B cell (primary cell): ENCODE measurements around the gene CATSPER3. TPM values are rescaled to one million over a fixed set of nuclear protein-coding genes. Genes with fewer than 3 reads are reported as not detected.

ENCODE experiments used
- ATAC-seq: fragments of 200-7000 bp; cut with Tn5 transposase; one replicate; pipeline ENCODE4 v1.10.0; 2021; ENCODE audit warnings: low read depth, mild to moderate bottlenecking, moderate number of reproducible peaks, moderate library complexity
- CTCF ChIA-PET: fragments of 350-600 bp; sonication (Branson Sonifier 250); formaldehyde crosslinking; loops from one replicate; lab custom pipeline; 2021; ENCODE audit warnings: antibody characterized with exemption, inconsistent platforms; lab: Charles Lee
- POLR2A ChIA-PET: fragments of 350-600 bp; sonication (Branson Sonifier 250); formaldehyde crosslinking; loops from one replicate; lab custom pipeline; 2021; ENCODE audit warnings: antibody characterized with exemption; lab: Charles Lee
- DNase-seq: peaks from one replicate; pipeline ENCODE4 v3.0.0; 2013
- H2AFZ ChIP-seq: 2 replicates; pipeline ENCODE4 v1.6.1; 2012; ENCODE audit warnings: mild to moderate bottlenecking, low read depth, low read length; ENCODE audit not compliant: insufficient read depth, poor library complexity, severe bottlenecking
- H3K27ac ChIP-seq, 2 donors: 1 replicate in 1 of 2; 2 replicates in 1 of 2; pipeline ENCODE4 v1.5.1; 2012 to 2013; ENCODE audit warnings: low read length in 2 of 2, mild to moderate bottlenecking in 2 of 2, moderate library complexity in 1 of 2
- H3K27me3 ChIP-seq, 4 experiments: fragments of 200-600 bp in 1 of 4; sonication (generic) in 1 of 4; replicated peaks in 1 of 4; 1 replicate in 2 of 4; 2 replicates in 2 of 4; pipeline versions ENCODE4 v1.6.1 to v1.7.0; 2013 to 2016; ENCODE audit warnings: low read length in 3 of 4, mild to moderate bottlenecking in 2 of 4, mixed read lengths in 1 of 4, moderate library complexity in 1 of 4; ENCODE audit not compliant: insufficient read depth in 4 of 4, control insufficient read depth in 3 of 4; ENCODE audit errors: control extremely low read depth in 1 of 4
- H3K36me3 ChIP-seq, 2 experiments: replicated peaks in 1 of 2; 1 replicate in 1 of 2; 2 replicates in 1 of 2; pipeline versions ENCODE4 v1.6.1 to v1.7.1; 2013; ENCODE audit warnings: low read length in 1 of 2; ENCODE audit not compliant: insufficient read depth in 2 of 2, control insufficient read depth in 1 of 2; ENCODE audit errors: control extremely low read depth in 1 of 2, extremely low read depth in 1 of 2
- H3K4me1 ChIP-seq, 2 donors: fragments of 200-600 bp in 1 of 2; sonication (generic) in 1 of 2; 1 replicate in 1 of 2; 2 replicates in 1 of 2; pipeline versions ENCODE4 v1.5.1 to v1.6.1; 2013 to 2017; ENCODE audit warnings: low read length in 2 of 2; ENCODE audit not compliant: control insufficient read depth in 2 of 2, insufficient read depth in 2 of 2
- H3K4me2 ChIP-seq: replicated peaks from 2 replicates; pipeline ENCODE3; 2012; ENCODE audit warnings: mild to moderate bottlenecking, low read depth, low read length; ENCODE audit not compliant: poor library complexity, severe bottlenecking
- H3K4me3 ChIP-seq, 5 experiments: fragments of 200-600 bp in 1 of 5; sonication (generic) in 1 of 5; 1 replicate in 3 of 5; 2 replicates in 2 of 5; pipeline versions ENCODE4 v1.5.1 to v1.7.0; 2011 to 2016; ENCODE audit warnings: low read length in 4 of 5, mild to moderate bottlenecking in 4 of 5, low read depth in 2 of 5, control low read depth in 1 of 5, moderate library complexity in 1 of 5; ENCODE audit not compliant: insufficient read depth in 1 of 5; ENCODE audit errors: control extremely low read depth in 1 of 5, extremely low read depth in 1 of 5
- H3K79me2 ChIP-seq: fragments of 200-600 bp; sonication (generic); one replicate; pipeline ENCODE4 v1.6.0; 2016; ENCODE audit warnings: low read length; ENCODE audit not compliant: control insufficient read depth, insufficient read depth
- H3K9ac ChIP-seq: fragments of 200-600 bp; sonication (generic); 2 replicates; pipeline ENCODE4 v1.6.1; 2017; ENCODE audit warnings: mild to moderate bottlenecking, low read length, moderate library complexity
- H3K9me3 ChIP-seq, 3 donors: one replicate each; pipeline versions ENCODE4 v1.6.1 to v1.7.1; 2013; ENCODE audit warnings: low read length in 2 of 3; ENCODE audit not compliant: control insufficient read depth in 2 of 3, insufficient read depth in 1 of 3; ENCODE audit errors: control extremely low read depth in 1 of 3
- H4K20me1 ChIP-seq: 2 replicates; pipeline ENCODE4 v1.6.0; 2012; ENCODE audit warnings: mild to moderate bottlenecking, low read length; ENCODE audit not compliant: insufficient read depth, control insufficient read depth, poor library complexity, severe bottlenecking
- H3K27ac Mint-ChIP-seq: one replicate; pipeline ENCODE4 v1.8.0; 2021; ENCODE audit warnings: mixed read lengths
- H3K27me3 Mint-ChIP-seq: one replicate; pipeline ENCODE4 v1.8.0; 2021; ENCODE audit warnings: mixed read lengths
- H3K4me1 Mint-ChIP-seq: one replicate; pipeline ENCODE4 v1.8.0; 2021; ENCODE audit warnings: mixed read lengths
- H3K4me3 Mint-ChIP-seq: one replicate; pipeline ENCODE4 v1.8.0; 2021; ENCODE audit warnings: mixed read lengths
- H3K9me3 Mint-ChIP-seq: one replicate; pipeline ENCODE4 v1.8.0; 2022; ENCODE audit warnings: mixed read lengths; ENCODE audit not compliant: insufficient read depth
- CTCF ChIP-seq: fragments of 200-600 bp; IDR thresholded peaks from one replicate; pipeline ENCODE4 v1.8.0; 2022; ENCODE audit warnings: antibody characterized with exemption, mild to moderate bottlenecking
- EZH2 ChIP-seq: IDR thresholded peaks from 2 replicates; pipeline ENCODE4 v1.6.1; 2012; ENCODE audit warnings: borderline replicate concordance, low read depth, mild to moderate bottlenecking, moderate library complexity, low read length; ENCODE audit not compliant: insufficient read depth, poor library complexity, severe bottlenecking
- WGBS: methylation state at CpG from one replicate; pipeline ENCODE4 v1.1.5; 2013; ENCODE audit warnings: missing lambda C conversion rate; ENCODE audit not compliant: insufficient coverage; 5-methylcytosine and 5-hydroxymethylcytosine counted together
- intact Hi-C: fragments of 100-400 bp; cut with micrococcal nuclease; formaldehyde crosslinking; loops from one replicate; pipeline ENCODE4 v1.10.0; 2022
- polyA plus RNA-seq: library from polyadenylated mRNA; depleted of rRNA; stranded (reverse); fragments of >200 nt; gene quantifications from 2 replicates; pipeline ENCODE4 v1.2.3, GENCODE V29; 2012
- total RNA-seq, 2 donors: library from RNA; stranded (reverse); fragments of 120-200 nt in 1 of 2; gene quantifications; 1 replicate in 1 of 2; 2 replicates in 1 of 2; pipeline versions ENCODE4 v1.2.3 to v1.2.4, GENCODE V29; 2013 to 2022

The CATSPER3 gene
- total and polyA plus RNA-seq, 2 donors (not counting 1 experiment from before 2014, with no cell fraction given) = 0.79 to 1.3 TPM

- ChIA-PET CTCF (no interaction called here), POLR2A (no interaction called here)
- Mint-ChIP-seq H3K27me3 (peaks cover 43% of the 10 kb centered on the region), H3K9me3 (no peaks in the 10 kb centered on the region), H3K4me1 (peaks cover 34% of the 10 kb centered on the region), H3K4me3 (no peak overlapping the region), H3K27ac (no peak overlapping the region)
- Histone ChIP-seq H3K9me3 (peaks cover 0 to 7% (median 0%) of the 10 kb centered on the region in 3 donors), H3K27ac (no peak overlapping the region), H3K4me2 (no peak overlapping the region), H3K36me3 (no peaks in the 10 kb centered on the region), H2AFZ (no peak overlapping the region), H3K9ac (no peak overlapping the region), H3K4me1 (peaks cover 32 to 33% of the 10 kb centered on the region in 2 donors), H4K20me1 (no peaks in the 10 kb centered on the region), H3K27me3 (peaks cover 0 to 36% (median 7%) of the 10 kb centered on the region in 4 experiments), H3K79me2 (no peaks in the 10 kb centered on the region), H3K4me3 (no peak overlapping the region)
- DNase-seq (no peak), ATAC-seq (no peak)
- WGBS = 93% methylated on average over 4 of the region's 8 CpGs
- TF ChIP-seq EZH2 = no peak
- TF ChIP-seq CTCF = no peak
- intact Hi-C loops = no loop called here
These were observed 88.8 kb downstream of the CATSPER3 start for GRCh38 chr5:135056316-135057030.

- Histone ChIP-seq H3K36me3 (no peaks in the 10 kb centered on the region), H3K79me2 (no peaks in the 10 kb centered on the region), H3K27me3 (peaks cover 0 to 35% (median 4%) of the 10 kb centered on the region in 4 experiments), H3K9ac (no peak overlapping the region), H4K20me1 (no peaks in the 10 kb centered on the region), H3K9me3 (peaks cover 0 to 3% (median 0%) of the 10 kb centered on the region in 3 donors), H3K4me2 (no peak overlapping the region), H3K4me3 (no peak overlapping the region), H3K4me1 (peaks cover 25% of the 10 kb centered on the region in 2 donors), H2AFZ (no peak overlapping the region), H3K27ac (no peak overlapping the region)
- intact Hi-C loops = no loop called here
- WGBS = 67% methylated on average over 1 of the region's 2 CpGs
- H3K4me1 Mint-ChIP-seq = peaks cover 26% of the 10 kb centered on the region
- ChIA-PET POLR2A (no interaction called here), CTCF (no interaction called here)
- ATAC-seq = no peak
- no peaks in the 10 kb centered on the region for H3K9me3 Mint-ChIP-seq
- no peak for TF ChIP-seq CTCF
- TF ChIP-seq EZH2 = no peak
- no peak overlapping the region for H3K27ac Mint-ChIP-seq
- DNase-seq = no peak
- H3K4me3 Mint-ChIP-seq = no peak overlapping the region
- peaks cover 36% of the 10 kb centered on the region for H3K27me3 Mint-ChIP-seq
These were observed 89.5 kb downstream of the CATSPER3 start for GRCh38 chr5:135057233-135057632.
